Left lung (tissue), 10 donors: ENCODE results near the gene ZSCAN10. TPM values are rescaled to one million over a fixed set of nuclear protein-coding genes. Genes with fewer than 3 reads are reported as not detected.

Experiments used
- ATAC-seq: fragments of 200-7000 bp; cut with Tn5 transposase; one replicate; pipeline ENCODE4 v1.9.1; 2020; ENCODE audit warnings: moderate library complexity
- DNase-seq, 4 donors: peaks; one replicate each; pipeline ENCODE4 v3.0.0-alpha.2; 2013 to 2020
- H3K27ac ChIP-seq, 2 donors: fragments of 200-600 bp; sonication (generic) in 1 of 2; one replicate each; pipeline versions ENCODE4 v1.5.0 to v1.8.0; 2020 to 2021
- H3K27me3 ChIP-seq, 2 donors: fragments of 200-600 bp; sonication (generic) in 1 of 2; one replicate each; pipeline versions ENCODE4 v1.5.0 to v1.8.0; 2020 to 2021
- H3K36me3 ChIP-seq, 2 donors: fragments of 200-600 bp; sonication (generic) in 1 of 2; one replicate each; pipeline versions ENCODE4 v1.5.0 to v1.8.0; 2020 to 2021
- H3K4me1 ChIP-seq, 2 donors: fragments of 200-600 bp; one replicate each; pipeline ENCODE4 v1.8.0; 2021
- H3K4me3 ChIP-seq, 2 donors: fragments of 200-600 bp; sonication (generic) in 1 of 2; one replicate each; pipeline versions ENCODE4 v1.5.0 to v1.8.0; 2020 to 2021; ENCODE audit warnings: mild to moderate bottlenecking in 1 of 2
- H3K9me3 ChIP-seq, 2 donors: fragments of 200-600 bp; sonication (generic) in 1 of 2; one replicate each; pipeline versions ENCODE4 v1.5.0 to v1.8.0; 2020 to 2021
- intact Hi-C, 2 donors: fragments of 100-400 bp; cut with DNase I; formaldehyde crosslinking; loops; one replicate each; pipeline versions ENCODE4 v1.11.2 to v1.14.2; 2022
- polyA plus RNA-seq, 6 donors: library from polyadenylated mRNA; unstranded; fragments of 120-200 nt; gene quantifications; one replicate each; pipeline ENCODE4 v1.2.1, GENCODE V29; 2013; ENCODE audit not compliant: insufficient read length in 6 of 6
- total RNA-seq, 2 donors: library from RNA; stranded (reverse); fragmentation: NEBNext Ultra II Directional; extraction: Animal tissue kit (Norgen Biotek cat#: 25700); gene quantifications; one replicate each; pipeline ENCODE4 v1.2.1, GENCODE V29; 2021
- TF ChIP-seq, protein P1 (sequence below), 2 donors: fragments of 200-600 bp; sonication (generic) in 1 of 2; IDR thresholded peaks; one replicate each; pipeline versions ENCODE4 v1.5.0 to v1.8.0; 2021; ENCODE audit warnings: antibody characterized with exemption in 2 of 2
- donor health status: DM: no; HTN: yes; CAD: no.
- donor health status: DM: no; HTN: no; CAD: no.

ZSCAN10 gene
- total and polyA plus RNA-seq, 8 donors = 0.13 TPM; not detected in 7

DNA sequence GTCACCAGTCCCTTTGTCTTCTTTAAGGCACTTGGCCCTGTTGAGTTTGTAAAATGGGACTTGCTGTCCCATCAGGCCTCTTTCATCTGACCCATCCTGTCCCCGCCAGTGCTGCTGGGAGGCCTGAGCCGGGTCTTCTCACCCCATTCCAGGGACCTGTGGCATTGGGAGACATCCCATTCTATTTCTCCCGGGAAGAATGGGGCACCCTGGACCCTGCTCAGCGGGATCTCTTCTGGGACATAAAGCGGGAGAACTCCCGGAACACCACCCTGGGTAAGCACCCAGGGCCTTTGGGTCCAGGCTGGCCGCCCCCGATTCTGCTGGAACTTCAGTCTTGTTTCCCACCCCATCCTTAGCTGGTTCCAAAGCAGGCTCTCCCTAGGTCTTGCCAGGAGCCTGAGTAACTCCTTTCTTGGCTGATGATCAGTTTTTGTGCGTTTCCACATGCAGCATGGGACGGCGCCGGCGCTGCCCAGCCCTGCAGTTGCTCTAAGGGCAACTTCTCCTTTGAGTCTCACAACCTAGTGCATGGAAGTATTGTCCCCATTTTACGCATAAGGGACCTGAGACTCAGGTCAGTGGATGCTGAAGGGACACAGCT is 39.8 kb upstream of the ZSCAN10 start:
- Histone ChIP-seq H3K9me3 (no peaks in the 10 kb centered on the region), H3K36me3 (peaks cover 0 to 60% of the 10 kb centered on the region in 2 donors), H3K27me3 (no peaks in the 10 kb centered on the region), H3K4me3 (no peak overlapping the region), H3K27ac (no peak overlapping the region), H3K4me1 (peaks cover 6 to 14% of the 10 kb centered on the region in 2 donors)
- intact Hi-C loops = no loop called here
- TF ChIP-seq, protein P1, sequence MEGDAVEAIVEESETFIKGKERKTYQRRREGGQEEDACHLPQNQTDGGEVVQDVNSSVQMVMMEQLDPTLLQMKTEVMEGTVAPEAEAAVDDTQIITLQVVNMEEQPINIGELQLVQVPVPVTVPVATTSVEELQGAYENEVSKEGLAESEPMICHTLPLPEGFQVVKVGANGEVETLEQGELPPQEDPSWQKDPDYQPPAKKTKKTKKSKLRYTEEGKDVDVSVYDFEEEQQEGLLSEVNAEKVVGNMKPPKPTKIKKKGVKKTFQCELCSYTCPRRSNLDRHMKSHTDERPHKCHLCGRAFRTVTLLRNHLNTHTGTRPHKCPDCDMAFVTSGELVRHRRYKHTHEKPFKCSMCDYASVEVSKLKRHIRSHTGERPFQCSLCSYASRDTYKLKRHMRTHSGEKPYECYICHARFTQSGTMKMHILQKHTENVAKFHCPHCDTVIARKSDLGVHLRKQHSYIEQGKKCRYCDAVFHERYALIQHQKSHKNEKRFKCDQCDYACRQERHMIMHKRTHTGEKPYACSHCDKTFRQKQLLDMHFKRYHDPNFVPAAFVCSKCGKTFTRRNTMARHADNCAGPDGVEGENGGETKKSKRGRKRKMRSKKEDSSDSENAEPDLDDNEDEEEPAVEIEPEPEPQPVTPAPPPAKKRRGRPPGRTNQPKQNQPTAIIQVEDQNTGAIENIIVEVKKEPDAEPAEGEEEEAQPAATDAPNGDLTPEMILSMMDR (IDR thresholded peaks at IDR 0.05) = no peak
- no peak for ATAC-seq
- DNase-seq = peak in 1 of 4 donors; percentile 58

DNA sequence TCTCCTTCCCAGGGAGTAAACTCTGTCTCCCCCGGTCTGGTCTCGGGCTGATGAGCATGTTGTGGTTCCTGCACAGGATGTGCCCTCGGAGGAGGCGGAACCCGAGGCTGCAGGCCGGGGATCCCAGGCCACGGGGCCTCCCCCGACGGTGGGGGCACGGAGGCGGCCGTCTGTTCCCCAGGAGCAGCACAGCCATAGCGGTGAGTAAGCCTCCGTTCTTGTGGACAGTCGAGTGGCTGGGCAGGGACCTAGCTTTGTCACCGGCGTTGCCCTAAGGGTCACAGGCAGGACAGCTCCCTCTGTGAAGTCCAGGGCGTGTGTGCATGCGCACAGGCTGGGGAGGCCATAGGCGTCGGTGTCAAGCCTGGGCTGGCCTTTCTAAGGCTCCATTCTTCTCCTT is 39.2 kb upstream of the ZSCAN10 start:
- DNase-seq = peak in 1 of 4 donors; percentile 76
- TF ChIP-seq, protein P1 (IDR thresholded peaks at IDR 0.05) = no peak
- no peak overlapping the region for H3K27ac ChIP-seq
- no peaks in the 10 kb centered on the region for H3K9me3 ChIP-seq
- peaks cover 7 to 20% of the 10 kb centered on the region in 2 donors for H3K4me1 ChIP-seq
- intact Hi-C loops = no loop called here
- no peaks in the 10 kb centered on the region for H3K27me3 ChIP-seq
- peaks cover 0 to 60% of the 10 kb centered on the region in 2 donors for H3K36me3 ChIP-seq
- ATAC-seq = no peak
- H3K4me3 ChIP-seq = no peak overlapping the region

DNA sequence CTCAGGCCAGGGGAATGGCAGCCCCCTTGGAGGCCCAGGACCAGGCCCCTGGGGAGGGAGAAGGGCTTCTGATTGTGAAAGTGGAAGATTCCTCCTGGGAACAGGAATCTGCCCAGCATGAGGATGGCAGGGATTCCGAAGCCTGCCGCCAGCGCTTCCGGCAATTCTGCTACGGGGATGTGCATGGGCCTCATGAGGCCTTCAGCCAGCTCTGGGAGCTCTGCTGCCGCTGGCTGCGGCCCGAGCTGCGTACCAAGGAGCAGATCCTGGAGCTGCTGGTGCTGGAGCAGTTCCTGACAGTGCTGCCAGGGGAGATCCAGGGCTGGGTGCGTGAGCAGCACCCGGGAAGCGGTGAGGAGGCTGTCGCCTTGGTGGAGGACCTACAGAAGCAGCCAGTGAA is 38.2 kb upstream of the ZSCAN10 start:
- Histone ChIP-seq H3K4me1 (peaks cover 14 to 30% of the 10 kb centered on the region in 2 donors), H3K27ac (no peak overlapping the region), H3K36me3 (peaks cover 0 to 52% of the 10 kb centered on the region in 2 donors), H3K4me3 (no peak overlapping the region), H3K9me3 (no peaks in the 10 kb centered on the region), H3K27me3 (no peaks in the 10 kb centered on the region)
- TF ChIP-seq, protein P1 (IDR thresholded peaks at IDR 0.05) = no peak
- ATAC-seq (no peak), DNase-seq (peak in 1 of 4 donors; percentile 64)
- intact Hi-C loops = no loop called here

DNA sequence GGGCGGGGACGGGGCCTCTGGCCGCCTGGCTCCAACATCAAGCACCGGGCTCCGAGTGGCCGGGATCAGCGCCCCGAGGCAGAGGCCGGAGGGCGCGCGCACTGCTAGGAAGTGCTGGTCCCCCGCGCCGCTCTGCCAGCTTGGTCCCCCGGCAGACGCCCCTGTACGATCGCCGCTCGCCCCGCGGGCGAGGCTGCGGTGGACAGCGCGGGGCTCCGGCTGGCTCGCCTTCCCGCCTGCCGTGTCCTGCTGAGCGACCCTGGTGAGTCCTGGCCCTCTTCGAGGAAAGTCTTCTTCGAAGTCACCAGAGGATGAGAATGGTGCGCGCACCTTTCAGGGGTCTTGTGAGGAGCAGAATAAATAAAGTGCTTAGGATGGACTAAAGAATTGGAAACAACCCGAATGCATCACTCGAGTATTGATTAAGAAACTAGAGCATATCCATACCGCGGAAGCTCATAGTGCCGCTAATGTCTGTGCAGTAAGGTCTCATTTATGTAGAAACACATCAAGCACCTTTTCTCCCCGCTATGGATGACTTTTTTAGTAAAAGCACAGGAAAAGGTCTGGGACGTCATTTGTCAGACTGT is 36.1 kb upstream of the ZSCAN10 start:
- Histone ChIP-seq H3K4me1 (peaks cover 14 to 39% of the 10 kb centered on the region in 2 donors), H3K27ac (peak overlapping the region; percentile 93 to 95), H3K4me3 (peak overlapping the region; percentile 97 to 99), H3K9me3 (no peaks in the 10 kb centered on the region), H3K27me3 (no peaks in the 10 kb centered on the region), H3K36me3 (peaks cover 0 to 45% of the 10 kb centered on the region in 2 donors)
- TF ChIP-seq, protein P1 (IDR thresholded peaks at IDR 0.05) = no peak
- DNase-seq (no peak), ATAC-seq (no peak)
- intact Hi-C loops = no loop called here

DNA sequence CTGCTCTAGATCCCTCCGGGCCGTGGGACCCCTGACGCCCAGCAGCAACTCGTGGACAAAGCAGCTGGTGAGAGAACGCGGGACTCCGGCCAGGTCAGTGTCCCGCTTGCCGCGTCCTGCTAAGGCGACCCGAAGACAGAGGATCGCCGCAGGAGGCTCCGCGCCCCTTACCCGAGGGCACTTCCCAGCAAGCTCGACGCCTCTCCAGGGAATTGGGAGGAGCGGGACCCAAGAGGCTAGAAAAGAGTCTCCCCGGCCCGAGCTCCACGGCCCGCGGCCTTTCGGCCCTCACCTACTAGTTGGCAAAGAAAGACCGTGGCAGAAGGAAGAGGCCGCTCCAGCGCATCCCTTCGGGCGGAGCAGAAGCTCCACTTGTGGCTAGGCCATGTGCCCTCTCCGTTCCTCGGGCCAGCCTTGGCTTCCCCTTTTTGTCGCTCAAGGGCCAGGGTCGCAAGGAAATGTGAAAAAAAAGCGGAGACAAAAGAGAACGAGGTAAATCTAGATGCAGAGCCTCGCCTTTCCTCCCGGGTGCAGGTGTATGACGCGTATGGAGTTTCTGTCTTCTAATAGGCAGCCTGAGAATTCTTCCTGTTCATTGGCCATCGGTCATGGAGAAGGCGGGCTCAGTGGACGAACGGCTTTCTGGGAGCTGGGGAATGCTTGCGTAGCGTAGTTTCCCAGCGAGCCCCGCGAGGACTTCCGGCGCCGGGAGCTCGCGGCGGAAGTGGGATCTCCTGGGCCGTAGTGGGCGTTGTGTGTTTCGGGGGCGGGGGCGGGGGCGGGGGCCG is 35.4 kb upstream of the ZSCAN10 start, which contains the start of gene ZNF213:
TSS of gene ZNF213 (plus strand) at position 692 of the 788 bp plus-strand sequence. CDS start 2,252 bp downstream, outside the sequence.
- H3K27ac ChIP-seq = peak within 1 kb of the TSS; percentile 93 to 95
- peak; percentile 97 for ATAC-seq

More for the DNA sequence above, 35.4 kb upstream of the ZSCAN10 start, which contains the start of gene ZNF213:
- intact Hi-C loops = no loop called here
- peaks cover 0 to 38% of the 10 kb centered on the region in 2 donors for H3K36me3 ChIP-seq
- peak within 1 kb of the TSS; percentile 97 to 99 for H3K4me3 ChIP-seq
- TF ChIP-seq, protein P1 (IDR thresholded peaks at IDR 0.05) = peak in 1 of 2 donors; percentile 2
- no peaks in the 10 kb centered on the region for H3K27me3 ChIP-seq
- peaks cover 18 to 46% of the 10 kb centered on the region in 2 donors for H3K4me1 ChIP-seq
- DNase-seq = peak; percentile 94 to 98 (median 96)
- no peaks in the 10 kb centered on the region for H3K9me3 ChIP-seq
